NCI-H460 (cell line): Measurements from ENCODE around the gene PPP1R2. TPM values are rescaled to one million over a fixed set of nuclear protein-coding genes. Genes with fewer than 3 reads are reported as not detected.

Experiments used
- DNase-seq: peaks from one replicate; pipeline ENCODE4 v3.0.0-alpha.2; 2016; ENCODE audit warnings: low read depth; ENCODE audit errors: extremely low read depth
- total RNA-seq: library from RNA; depleted of rRNA; stranded (reverse); fragments of >200 nt; shearing (Covaris generic); gene quantifications from 2 replicates; pipeline ENCODE4 v1.2.3, GENCODE V29; 2014

The PPP1R2 gene
- total RNA-seq, 1 experiment from 2014 or later = 71.6 TPM

DNA sequence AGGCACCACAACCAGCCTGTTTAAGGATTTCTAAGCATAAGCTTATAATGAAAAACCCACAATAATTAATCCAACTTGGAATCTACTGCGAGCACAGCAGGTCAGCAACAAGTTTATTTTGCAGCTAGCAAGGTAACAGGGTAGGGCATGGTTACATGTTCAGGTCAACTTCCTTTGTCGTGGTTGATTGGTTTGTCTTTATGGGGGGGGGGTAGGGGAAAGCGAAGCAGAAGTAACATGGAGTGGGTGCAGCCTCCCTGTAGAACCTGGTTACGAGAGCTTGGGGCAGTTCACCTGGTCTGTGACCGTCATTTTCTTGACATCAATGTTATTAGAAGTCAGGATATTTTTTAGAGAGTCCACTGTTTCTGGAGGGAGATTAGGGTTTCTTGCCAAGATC, 25.5 kb upstream of the PPP1R2 start:
- DNase-seq = no peak

- no peak for DNase-seq
Observed at GRCh38 chr3:195566797-195567196, 23.7 kb upstream of the PPP1R2 start.

DNA sequence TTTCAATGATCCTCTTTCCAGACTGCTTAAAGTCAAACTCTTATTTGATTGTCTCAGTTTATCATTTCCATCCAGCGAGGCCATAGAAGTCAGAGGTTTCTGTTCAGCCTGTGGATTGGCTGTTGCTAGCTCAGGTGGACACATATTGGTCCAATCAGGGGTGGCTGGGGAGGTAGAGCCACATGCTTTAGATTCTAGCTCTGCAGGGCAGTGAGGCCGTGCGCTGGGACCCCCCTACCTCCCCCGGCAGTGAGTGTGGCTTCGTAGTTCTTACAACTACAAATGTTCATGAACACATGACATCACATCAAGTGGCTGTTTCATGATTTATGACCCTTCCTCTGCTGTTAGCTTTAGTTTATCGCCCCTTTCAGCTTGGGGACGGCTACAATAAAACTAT, 22.6 kb upstream of the PPP1R2 start:
- DNase-seq = no peak

DNA sequence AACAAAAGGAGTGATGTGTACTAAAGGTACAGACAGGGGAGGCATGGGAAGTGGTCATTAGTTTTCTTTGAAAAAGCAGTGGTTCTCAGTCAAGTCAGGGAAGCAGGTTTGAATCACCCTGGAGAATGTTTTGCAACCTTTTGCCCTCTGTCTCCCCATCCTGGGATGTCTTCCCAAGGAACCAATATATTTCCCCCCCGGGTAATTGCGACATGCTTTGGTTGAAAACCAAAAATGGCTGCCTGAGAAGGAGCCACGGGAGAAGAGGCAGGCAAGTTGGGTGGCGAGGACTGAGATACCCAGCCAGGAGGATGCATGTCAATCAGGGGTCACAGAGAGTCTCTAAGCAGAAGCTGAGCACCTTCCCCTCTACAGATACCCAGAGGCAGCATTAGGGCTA, 20.2 kb upstream of the PPP1R2 start:
- DNase-seq = no peak

DNA sequence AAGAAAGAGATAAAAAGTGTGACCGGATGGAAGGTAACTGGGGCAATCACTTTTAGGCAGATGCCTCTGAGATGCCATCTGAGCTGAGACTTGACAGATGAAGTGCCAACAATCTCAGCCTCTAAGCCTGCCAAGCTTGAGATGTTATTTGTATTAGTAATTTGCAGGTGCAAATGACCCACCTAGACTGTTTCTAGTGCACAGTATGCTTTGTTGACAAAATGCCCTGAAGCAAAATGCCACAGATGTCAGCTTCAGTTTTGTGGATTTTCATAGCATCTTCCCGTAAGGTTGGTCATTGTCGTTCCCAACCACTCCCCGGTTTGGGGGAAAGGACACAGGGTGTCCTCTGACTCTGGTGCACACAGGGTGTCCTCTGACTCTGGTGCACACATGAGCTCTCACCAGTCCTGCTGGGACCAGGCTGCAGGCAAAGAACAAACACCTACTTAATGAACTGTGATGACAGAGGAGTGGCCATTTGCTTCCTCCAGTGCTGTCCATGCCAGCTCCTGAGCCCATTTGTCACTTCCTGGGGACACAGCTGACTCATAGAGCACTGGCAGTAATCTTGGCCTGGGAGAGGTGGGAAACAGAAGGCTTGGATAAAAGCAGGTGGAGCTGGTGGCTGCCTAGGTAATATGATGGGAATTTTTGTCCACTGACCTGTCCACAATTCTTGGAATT, 16.7 kb upstream of the PPP1R2 start:
- DNase-seq = no peak

DNA sequence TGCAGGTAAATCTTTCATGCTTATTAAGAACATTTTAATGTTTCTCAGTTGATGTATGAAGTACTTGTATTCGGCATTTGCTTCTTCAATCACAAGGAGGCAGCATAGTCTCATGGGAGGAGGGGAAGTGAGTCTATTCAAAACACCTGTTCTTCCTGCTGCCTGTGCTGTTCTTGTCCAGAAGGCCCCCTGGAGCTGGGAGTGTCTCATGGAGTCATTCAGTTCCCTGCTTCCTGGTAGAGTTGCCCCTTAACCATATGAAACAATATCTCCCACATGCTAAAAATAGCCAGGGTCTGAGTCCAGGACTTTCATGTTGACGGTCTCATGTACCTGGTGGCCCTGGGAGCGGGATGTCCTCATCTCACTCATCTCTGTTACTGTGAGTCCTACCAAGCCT, 15.5 kb upstream of the PPP1R2 start:
- DNase-seq = no peak

- no peak for DNase-seq
Observed at GRCh38 chr3:195557322-195557721, 14.2 kb upstream of the PPP1R2 start.

GRCh38 chr3:195556390-195556789, 13.3 kb upstream of the PPP1R2 start:
- no peak for DNase-seq

- DNase-seq = no peak
Observed at GRCh38 chr3:195555110-195555509, 12.0 kb upstream of the PPP1R2 start.

DNA sequence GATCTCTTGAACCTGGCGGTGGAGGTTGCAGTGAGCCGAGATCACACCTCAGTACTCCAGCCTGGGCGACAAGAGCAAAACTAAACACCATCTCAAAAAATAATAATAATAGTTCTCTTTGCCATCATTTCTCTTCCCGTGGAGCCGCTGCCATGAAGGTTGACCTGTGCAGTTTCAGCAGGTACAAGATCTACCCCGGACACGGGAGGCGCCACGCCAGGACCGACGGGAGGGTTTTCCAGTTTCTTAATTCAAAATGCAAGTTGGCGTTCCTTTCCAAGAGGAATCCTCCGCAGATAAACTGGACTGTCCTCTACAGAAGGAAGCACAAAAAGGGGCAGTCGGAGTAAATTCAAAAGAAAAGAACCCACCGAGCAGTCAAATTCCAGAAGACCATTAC, 11.3 kb upstream of the PPP1R2 start:
- no peak for DNase-seq

GRCh38 chr3:195553268-195553667, 10.1 kb upstream of the PPP1R2 start:
- DNase-seq = no peak

- no peak for DNase-seq
Observed at GRCh38 chr3:195551381-195551978, 8.4 kb upstream of the PPP1R2 start.

GRCh38 chr3:195550723-195551122, 7.6 kb upstream of the PPP1R2 start:
- no peak for DNase-seq

GRCh38 chr3:195549931-195550519, 6.9 kb upstream of the PPP1R2 start:
- no peak for DNase-seq

GRCh38 chr3:195548987-195549386, 5.9 kb upstream of the PPP1R2 start:
- no peak for DNase-seq

DNA sequence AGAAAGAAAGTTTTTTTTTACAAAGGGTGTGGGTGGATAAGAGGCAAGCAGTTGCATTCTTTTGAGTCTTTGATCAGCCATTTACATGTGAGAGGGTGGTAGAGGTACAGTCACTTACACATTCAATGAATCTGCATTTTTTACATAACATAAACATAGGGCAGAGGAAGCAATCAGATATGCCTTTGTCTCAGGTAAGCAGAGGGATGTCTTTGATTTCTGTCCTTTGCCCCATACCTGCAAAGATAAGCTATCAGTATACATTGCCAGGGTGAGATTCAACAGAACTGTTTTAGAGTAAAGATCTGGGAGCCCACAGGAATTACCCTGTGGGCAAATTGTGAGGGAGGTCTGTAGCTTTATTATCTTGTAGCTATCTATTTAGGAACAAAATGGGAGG, 5.4 kb upstream of the PPP1R2 start:
- no peak for DNase-seq

GRCh38 chr3:195548006-195548405, 4.9 kb upstream of the PPP1R2 start:
- no peak for DNase-seq

GRCh38 chr3:195546130-195546560, 3.0 kb upstream of the PPP1R2 start:
- no peak for DNase-seq

- no peak for DNase-seq
Observed at GRCh38 chr3:195544634-195545033, 1.5 kb upstream of the PPP1R2 start.

DNA sequence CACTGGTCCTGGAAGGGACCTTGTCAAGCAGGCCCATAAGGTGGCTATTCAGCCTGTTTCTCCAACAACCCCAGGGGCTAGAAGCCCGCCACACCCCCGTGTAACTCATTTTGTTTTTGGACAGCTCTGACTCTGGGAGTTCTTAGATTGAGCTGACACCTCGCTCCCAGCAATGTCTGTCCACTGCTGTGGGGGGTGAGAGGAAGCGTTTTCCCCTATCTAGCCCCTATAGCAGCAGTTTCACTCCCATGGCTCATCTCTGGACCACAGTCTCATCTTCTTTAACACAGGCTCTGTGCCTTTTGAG, 1.1 kb upstream of the PPP1R2 start:
- DNase-seq = no peak

- no peak for DNase-seq
Observed at GRCh38 chr3:195543500-195544229, 540 bp upstream of the PPP1R2 start.

DNA sequence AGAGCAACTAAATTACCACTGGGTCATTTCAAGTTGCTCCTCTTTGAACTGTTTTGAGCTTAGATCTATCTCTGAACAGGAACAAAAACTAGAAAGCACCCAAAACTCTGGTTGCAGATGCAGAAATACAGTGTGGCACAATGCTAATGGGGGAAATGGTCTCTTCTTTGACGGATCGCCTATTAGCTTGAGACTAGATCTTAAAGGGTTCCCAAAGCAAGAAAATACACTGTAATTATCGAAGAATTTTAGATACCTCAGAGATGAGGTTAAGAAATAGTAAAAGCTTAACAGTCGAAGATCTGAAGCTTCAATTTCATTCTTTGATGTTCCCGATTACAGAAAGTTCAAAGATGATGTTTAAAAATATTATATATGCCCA, 818 bp downstream of the PPP1R2 start:
- DNase-seq = no peak
